Activated naive CD4-positive, alpha-beta T cell treated with anti-CD3 and anti-CD28 coated beads, Interleukin-2, amount 50 U/mL, for 24 hours (primary cell): ENCODE data around the gene ANGPT4.
"Not testable (repeated sequence)": the region's sequence is repeated elsewhere in the genome, so short reads cannot be mapped to it uniquely, and the experiment has no call there.

ENCODE experiments used
- H3K27ac Mint-ChIP-seq: one replicate; pipeline ENCODE4 v1.8.0; 2021; ENCODE audit warnings: mild to moderate bottlenecking, mixed read lengths
- H3K27me3 Mint-ChIP-seq: one replicate; pipeline ENCODE4 v1.8.0; 2021; ENCODE audit warnings: mixed read lengths
- H3K36me3 Mint-ChIP-seq: one replicate; pipeline ENCODE4 v1.8.0; 2021; ENCODE audit warnings: mixed read lengths
- H3K4me1 Mint-ChIP-seq: one replicate; pipeline ENCODE4 v1.8.0; 2021; ENCODE audit warnings: mixed read lengths
- H3K4me3 Mint-ChIP-seq: one replicate; pipeline ENCODE4 v1.8.0; 2021; ENCODE audit warnings: mild to moderate bottlenecking, mixed read lengths
- H3K9me3 Mint-ChIP-seq: one replicate; pipeline ENCODE4 v1.8.0; 2021; ENCODE audit warnings: mixed read lengths

Gene ANGPT4

DNA sequence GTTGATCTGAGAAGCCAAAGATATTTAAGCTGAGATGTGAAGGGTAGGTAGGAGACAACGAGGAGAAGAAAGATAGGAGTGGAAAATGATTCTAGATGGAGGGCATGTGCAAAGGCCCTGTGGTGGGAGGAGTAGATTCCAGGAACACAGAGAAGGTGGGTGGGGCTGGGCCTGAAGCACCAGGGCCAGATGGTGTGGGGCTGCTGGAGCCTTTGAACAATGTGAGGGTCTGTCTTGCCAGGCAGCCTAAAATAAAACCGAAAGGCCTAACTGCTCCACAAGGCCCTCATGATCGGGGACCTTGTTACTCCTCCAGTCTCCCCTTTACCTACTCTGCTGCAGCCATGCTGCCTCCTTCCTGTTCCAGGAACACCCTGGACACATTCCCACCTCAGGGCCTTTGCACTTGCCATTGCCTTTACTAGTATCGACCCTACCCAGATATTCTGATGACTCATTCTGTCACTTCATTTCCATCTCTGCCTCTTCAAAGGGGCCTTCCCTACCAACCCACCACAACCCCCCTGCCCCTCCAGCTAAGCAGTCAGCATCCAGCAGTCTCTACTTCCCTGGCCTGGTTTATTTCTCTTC, 62.6 kb downstream of the ANGPT4 start:
- peak overlapping the region; percentile 52 for H3K27ac Mint-ChIP-seq
- peaks cover 69% of the 10 kb centered on the region for H3K4me1 Mint-ChIP-seq

GRCh38 chr20:848731-849130, 67.4 kb downstream of the ANGPT4 start:
- Mint-ChIP-seq H3K27ac (peak overlapping the region; percentile 35), H3K4me1 (peaks cover 67% of the 10 kb centered on the region)
- not testable (repeated sequence) for H3K4me3 Mint-ChIP-seq, H3K36me3 Mint-ChIP-seq, H3K27me3 Mint-ChIP-seq, H3K9me3 Mint-ChIP-seq

More for the DNA sequence above, 62.6 kb downstream of the ANGPT4 start:
- Mint-ChIP-seq H3K4me3 (no peak overlapping the region), H3K36me3 (peaks cover 3% of the 10 kb centered on the region), H3K9me3 (no peaks in the 10 kb centered on the region), H3K27me3 (no peaks in the 10 kb centered on the region)

DNA sequence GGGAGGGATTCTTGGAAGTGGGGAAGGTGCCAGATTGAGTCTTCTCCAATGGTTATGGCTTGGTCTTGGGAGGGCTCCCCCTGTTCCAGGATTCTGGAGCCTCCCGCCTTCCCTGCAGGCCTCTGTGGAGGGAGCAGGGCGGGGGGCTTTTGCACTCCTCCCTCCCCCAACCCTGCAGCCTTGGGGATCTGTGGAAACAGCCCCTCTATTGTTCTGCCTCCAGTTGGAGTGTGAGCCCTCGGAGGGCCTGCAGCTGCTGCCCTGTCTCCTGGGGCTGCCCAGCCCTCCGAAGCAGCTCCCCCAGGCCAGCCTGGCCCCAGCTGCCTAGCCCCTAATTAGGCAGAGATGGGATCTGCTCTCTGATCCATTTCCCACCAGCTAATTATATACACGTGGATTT, 67.9 kb downstream of the ANGPT4 start:
- Mint-ChIP-seq H3K27ac (no peak overlapping the region), H3K36me3 (peaks cover 3% of the 10 kb centered on the region), H3K4me1 (peaks cover 62% of the 10 kb centered on the region), H3K27me3 (no peaks in the 10 kb centered on the region), H3K9me3 (no peaks in the 10 kb centered on the region), H3K4me3 (no peak overlapping the region)

GRCh38 chr20:846894-847278, 69.2 kb downstream of the ANGPT4 start:
- peaks cover 3% of the 10 kb centered on the region for H3K36me3 Mint-ChIP-seq
- H3K27me3 Mint-ChIP-seq = no peaks in the 10 kb centered on the region
- H3K4me1 Mint-ChIP-seq = peaks cover 57% of the 10 kb centered on the region
- peak overlapping the region; percentile 87 for H3K4me3 Mint-ChIP-seq
- H3K27ac Mint-ChIP-seq = peak overlapping the region; percentile 90
- H3K9me3 Mint-ChIP-seq = no peaks in the 10 kb centered on the region

GRCh38 chr20:845941-846893, 69.9 kb downstream of the ANGPT4 start:
- Mint-ChIP-seq H3K27me3 (no peaks in the 10 kb centered on the region), H3K9me3 (no peaks in the 10 kb centered on the region), H3K36me3 (peaks cover 3% of the 10 kb centered on the region), H3K27ac (peak overlapping the region; percentile 90), H3K4me3 (peak overlapping the region; percentile 87), H3K4me1 (peaks cover 50% of the 10 kb centered on the region)

- no peaks in the 10 kb centered on the region for H3K36me3 Mint-ChIP-seq
- peaks cover 46% of the 10 kb centered on the region for H3K4me1 Mint-ChIP-seq
- H3K27me3 Mint-ChIP-seq = no peaks in the 10 kb centered on the region
- peak overlapping the region; percentile 87 for H3K4me3 Mint-ChIP-seq
- H3K27ac Mint-ChIP-seq = peak overlapping the region; percentile 30
- H3K9me3 Mint-ChIP-seq = no peaks in the 10 kb centered on the region
Observed at GRCh38 chr20:845226-845868, 70.8 kb downstream of the ANGPT4 start.

DNA sequence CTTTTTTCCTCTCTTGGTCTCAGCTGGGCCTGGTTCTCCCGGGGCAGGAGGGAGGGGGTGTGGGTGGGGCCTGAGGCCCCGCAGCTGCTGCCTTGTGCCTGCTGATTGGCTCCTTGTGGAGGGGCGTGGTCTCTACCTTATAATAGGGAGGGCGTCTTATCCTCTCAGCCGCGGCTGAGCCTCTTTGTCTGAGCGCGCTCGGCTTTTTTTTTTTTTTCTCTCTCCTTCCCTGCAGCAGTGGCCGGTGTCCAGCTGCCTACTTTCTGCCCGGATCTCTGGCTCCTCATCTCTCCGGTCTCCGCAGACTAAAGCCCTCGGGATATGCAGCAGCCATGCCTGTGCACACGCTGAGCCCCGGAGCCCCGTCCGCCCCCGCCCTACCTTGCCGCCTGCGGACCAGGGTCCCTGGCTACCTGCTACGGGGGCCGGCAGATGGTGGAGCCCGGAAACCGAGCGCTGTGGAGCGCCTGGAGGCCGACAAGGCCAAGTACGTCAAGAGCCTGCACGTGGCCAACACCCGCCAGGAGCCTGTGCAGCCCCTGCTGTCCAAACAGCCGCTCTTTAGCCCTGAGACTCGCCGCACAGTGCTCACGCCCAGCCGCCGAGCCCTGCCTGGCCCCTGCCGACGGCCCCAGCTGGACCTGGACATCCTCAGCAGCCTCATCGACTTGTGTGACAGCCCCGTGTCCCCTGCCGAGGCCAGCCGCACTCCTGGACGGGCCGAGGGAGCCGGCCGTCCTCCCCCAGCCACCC, 71.5 kb downstream of the ANGPT4 start:
- Mint-ChIP-seq H3K27ac (peak overlapping the region; percentile 84), H3K4me1 (peaks cover 44% of the 10 kb centered on the region), H3K36me3 (no peaks in the 10 kb centered on the region), H3K4me3 (peak overlapping the region; percentile 87), H3K9me3 (no peaks in the 10 kb centered on the region), H3K27me3 (no peaks in the 10 kb centered on the region)

DNA sequence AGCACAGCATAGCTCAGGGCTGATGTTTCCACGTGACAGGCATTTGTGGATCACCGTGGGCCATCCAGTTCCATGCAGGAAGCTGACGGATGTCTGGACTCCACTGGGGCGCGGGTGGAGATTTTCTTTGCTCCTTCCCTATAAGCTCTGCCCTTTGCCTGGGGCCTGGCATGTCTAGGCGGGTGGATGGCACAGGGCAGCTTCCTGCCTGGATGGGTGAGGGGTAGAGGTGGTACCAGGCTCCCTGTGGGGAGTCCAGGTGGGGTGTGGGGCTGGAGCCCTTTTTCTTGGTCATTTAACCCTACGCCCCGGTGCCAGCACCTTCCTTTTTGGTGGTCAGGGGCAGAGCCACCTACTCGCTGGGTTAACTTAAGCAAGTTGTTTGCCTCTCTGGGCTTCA, 72.2 kb downstream of the ANGPT4 start:
- H3K36me3 Mint-ChIP-seq = no peaks in the 10 kb centered on the region
- peaks cover 44% of the 10 kb centered on the region for H3K4me1 Mint-ChIP-seq
- no peak overlapping the region for H3K27ac Mint-ChIP-seq
- H3K4me3 Mint-ChIP-seq = peak overlapping the region; percentile 87
- H3K27me3 Mint-ChIP-seq = no peaks in the 10 kb centered on the region
- no peaks in the 10 kb centered on the region for H3K9me3 Mint-ChIP-seq

GRCh38 chr20:842547-842940, 73.6 kb downstream of the ANGPT4 start:
- H3K27me3 Mint-ChIP-seq = no peaks in the 10 kb centered on the region
- peak overlapping the region; percentile 19 for H3K4me3 Mint-ChIP-seq
- no peaks in the 10 kb centered on the region for H3K9me3 Mint-ChIP-seq
- no peaks in the 10 kb centered on the region for H3K36me3 Mint-ChIP-seq
- H3K27ac Mint-ChIP-seq = no peak overlapping the region
- peaks cover 47% of the 10 kb centered on the region for H3K4me1 Mint-ChIP-seq

- Mint-ChIP-seq H3K36me3 (no peaks in the 10 kb centered on the region), H3K27ac (peak overlapping the region; percentile 35), H3K4me1 (peaks cover 47% of the 10 kb centered on the region), H3K27me3 (no peaks in the 10 kb centered on the region), H3K9me3 (no peaks in the 10 kb centered on the region), H3K4me3 (peak overlapping the region; percentile 75)
Observed at GRCh38 chr20:841568-842546, 74.3 kb downstream of the ANGPT4 start.

GRCh38 chr20:840858-841567, 75.1 kb downstream of the ANGPT4 start:
- H3K27ac Mint-ChIP-seq = no peak overlapping the region
- peaks cover 47% of the 10 kb centered on the region for H3K4me1 Mint-ChIP-seq
- peak overlapping the region; percentile 75 for H3K4me3 Mint-ChIP-seq
- no peaks in the 10 kb centered on the region for H3K9me3 Mint-ChIP-seq
- H3K36me3 Mint-ChIP-seq = no peaks in the 10 kb centered on the region
- no peaks in the 10 kb centered on the region for H3K27me3 Mint-ChIP-seq

DNA sequence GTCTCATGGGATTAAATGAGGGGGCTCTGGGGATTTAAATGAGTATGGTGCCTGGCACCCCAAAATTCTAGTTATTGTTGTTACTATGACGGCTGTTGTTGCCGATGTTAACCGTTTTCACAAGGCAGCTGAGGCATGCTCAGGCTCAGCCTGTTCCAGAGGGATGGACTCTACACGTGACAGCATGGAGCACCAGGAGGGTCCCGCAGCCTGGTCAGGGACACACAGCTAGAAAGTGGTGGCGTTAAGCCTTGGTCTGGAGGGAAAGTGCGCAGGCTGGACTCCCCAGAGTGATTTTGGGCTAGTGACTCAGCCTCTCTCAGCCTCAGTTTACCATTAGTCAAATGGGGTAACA, 75.7 kb downstream of the ANGPT4 start:
- no peaks in the 10 kb centered on the region for H3K9me3 Mint-ChIP-seq
- H3K27ac Mint-ChIP-seq = no peak overlapping the region
- H3K4me3 Mint-ChIP-seq = peak overlapping the region; percentile 72
- peaks cover 47% of the 10 kb centered on the region for H3K4me1 Mint-ChIP-seq
- no peaks in the 10 kb centered on the region for H3K36me3 Mint-ChIP-seq
- H3K27me3 Mint-ChIP-seq = no peaks in the 10 kb centered on the region

DNA sequence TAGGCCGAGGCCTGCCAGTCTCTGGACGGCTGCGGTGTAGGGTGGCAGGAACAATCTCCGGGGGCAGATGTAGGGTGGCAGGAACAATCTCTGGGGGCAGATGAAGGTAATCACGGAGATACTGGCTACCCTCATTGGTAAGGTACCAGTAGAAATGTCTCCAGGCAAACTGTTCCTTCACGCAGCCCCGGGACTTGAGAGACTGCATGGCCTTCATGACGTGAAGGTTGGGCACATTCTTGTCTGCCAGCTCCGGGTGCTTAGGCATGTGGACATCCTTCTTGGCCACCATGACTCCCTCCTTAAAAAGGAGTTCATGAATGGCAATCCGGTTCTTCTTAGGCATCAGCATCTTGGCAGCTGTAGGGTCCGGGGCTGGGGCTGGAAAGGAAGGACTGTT, 76.5 kb downstream of the ANGPT4 start:
- Mint-ChIP-seq H3K4me1 (peaks cover 53% of the 10 kb centered on the region), H3K4me3 (no peak overlapping the region), H3K27ac (no peak overlapping the region), H3K27me3 (no peaks in the 10 kb centered on the region), H3K9me3 (no peaks in the 10 kb centered on the region), H3K36me3 (no peaks in the 10 kb centered on the region)

- Mint-ChIP-seq H3K9me3 (no peaks in the 10 kb centered on the region), H3K27me3 (no peaks in the 10 kb centered on the region), H3K36me3 (no peaks in the 10 kb centered on the region), H3K27ac (no peak overlapping the region), H3K4me1 (peaks cover 53% of the 10 kb centered on the region), H3K4me3 (no peak overlapping the region)
Observed at GRCh38 chr20:839015-839414, 77.1 kb downstream of the ANGPT4 start.
